B cell (primary cell): ENCODE data around the gene UBQLNL. TPM values are rescaled to one million over a fixed set of nuclear protein-coding genes. Genes with fewer than 3 reads are reported as not detected.

ENCODE experiments used
- ATAC-seq: fragments of 200-7000 bp; cut with Tn5 transposase; one replicate; pipeline ENCODE4 v1.10.0; 2021; ENCODE audit warnings: low read depth, mild to moderate bottlenecking, moderate number of reproducible peaks, moderate library complexity
- CTCF ChIA-PET: fragments of 350-600 bp; sonication (Branson Sonifier 250); formaldehyde crosslinking; loops from one replicate; lab custom pipeline; 2021; ENCODE audit warnings: antibody characterized with exemption, inconsistent platforms; lab: Charles Lee
- POLR2A ChIA-PET: fragments of 350-600 bp; sonication (Branson Sonifier 250); formaldehyde crosslinking; loops from one replicate; lab custom pipeline; 2021; ENCODE audit warnings: antibody characterized with exemption; lab: Charles Lee
- DNase-seq: peaks from one replicate; pipeline ENCODE4 v3.0.0; 2013
- H2AFZ ChIP-seq: 2 replicates; pipeline ENCODE4 v1.6.1; 2012; ENCODE audit warnings: mild to moderate bottlenecking, low read depth, low read length; ENCODE audit not compliant: insufficient read depth, poor library complexity, severe bottlenecking
- H3K27ac ChIP-seq, 2 donors: 1 replicate in 1 of 2; 2 replicates in 1 of 2; pipeline ENCODE4 v1.5.1; 2012 to 2013; ENCODE audit warnings: low read length in 2 of 2, mild to moderate bottlenecking in 2 of 2, moderate library complexity in 1 of 2
- H3K27me3 ChIP-seq, 4 experiments: fragments of 200-600 bp in 1 of 4; sonication (generic) in 1 of 4; replicated peaks in 1 of 4; 1 replicate in 2 of 4; 2 replicates in 2 of 4; pipeline versions ENCODE4 v1.6.1 to v1.7.0; 2013 to 2016; ENCODE audit warnings: low read length in 3 of 4, mild to moderate bottlenecking in 2 of 4, mixed read lengths in 1 of 4, moderate library complexity in 1 of 4; ENCODE audit not compliant: insufficient read depth in 4 of 4, control insufficient read depth in 3 of 4; ENCODE audit errors: control extremely low read depth in 1 of 4
- H3K36me3 ChIP-seq, 2 experiments: replicated peaks in 1 of 2; 1 replicate in 1 of 2; 2 replicates in 1 of 2; pipeline versions ENCODE4 v1.6.1 to v1.7.1; 2013; ENCODE audit warnings: low read length in 1 of 2; ENCODE audit not compliant: insufficient read depth in 2 of 2, control insufficient read depth in 1 of 2; ENCODE audit errors: control extremely low read depth in 1 of 2, extremely low read depth in 1 of 2
- H3K4me1 ChIP-seq, 2 donors: fragments of 200-600 bp in 1 of 2; sonication (generic) in 1 of 2; 1 replicate in 1 of 2; 2 replicates in 1 of 2; pipeline versions ENCODE4 v1.5.1 to v1.6.1; 2013 to 2017; ENCODE audit warnings: low read length in 2 of 2; ENCODE audit not compliant: control insufficient read depth in 2 of 2, insufficient read depth in 2 of 2
- H3K4me2 ChIP-seq: replicated peaks from 2 replicates; pipeline ENCODE3; 2012; ENCODE audit warnings: mild to moderate bottlenecking, low read depth, low read length; ENCODE audit not compliant: poor library complexity, severe bottlenecking
- H3K4me3 ChIP-seq, 5 experiments: fragments of 200-600 bp in 1 of 5; sonication (generic) in 1 of 5; 1 replicate in 3 of 5; 2 replicates in 2 of 5; pipeline versions ENCODE4 v1.5.1 to v1.7.0; 2011 to 2016; ENCODE audit warnings: low read length in 4 of 5, mild to moderate bottlenecking in 4 of 5, low read depth in 2 of 5, control low read depth in 1 of 5, moderate library complexity in 1 of 5; ENCODE audit not compliant: insufficient read depth in 1 of 5; ENCODE audit errors: control extremely low read depth in 1 of 5, extremely low read depth in 1 of 5
- H3K79me2 ChIP-seq: fragments of 200-600 bp; sonication (generic); one replicate; pipeline ENCODE4 v1.6.0; 2016; ENCODE audit warnings: low read length; ENCODE audit not compliant: control insufficient read depth, insufficient read depth
- H3K9ac ChIP-seq: fragments of 200-600 bp; sonication (generic); 2 replicates; pipeline ENCODE4 v1.6.1; 2017; ENCODE audit warnings: mild to moderate bottlenecking, low read length, moderate library complexity
- H3K9me3 ChIP-seq, 3 donors: one replicate each; pipeline versions ENCODE4 v1.6.1 to v1.7.1; 2013; ENCODE audit warnings: low read length in 2 of 3; ENCODE audit not compliant: control insufficient read depth in 2 of 3, insufficient read depth in 1 of 3; ENCODE audit errors: control extremely low read depth in 1 of 3
- H4K20me1 ChIP-seq: 2 replicates; pipeline ENCODE4 v1.6.0; 2012; ENCODE audit warnings: mild to moderate bottlenecking, low read length; ENCODE audit not compliant: insufficient read depth, control insufficient read depth, poor library complexity, severe bottlenecking
- H3K27ac Mint-ChIP-seq: one replicate; pipeline ENCODE4 v1.8.0; 2021; ENCODE audit warnings: mixed read lengths
- H3K27me3 Mint-ChIP-seq: one replicate; pipeline ENCODE4 v1.8.0; 2021; ENCODE audit warnings: mixed read lengths
- H3K4me1 Mint-ChIP-seq: one replicate; pipeline ENCODE4 v1.8.0; 2021; ENCODE audit warnings: mixed read lengths
- H3K4me3 Mint-ChIP-seq: one replicate; pipeline ENCODE4 v1.8.0; 2021; ENCODE audit warnings: mixed read lengths
- H3K9me3 Mint-ChIP-seq: one replicate; pipeline ENCODE4 v1.8.0; 2022; ENCODE audit warnings: mixed read lengths; ENCODE audit not compliant: insufficient read depth
- CTCF ChIP-seq: fragments of 200-600 bp; IDR thresholded peaks from one replicate; pipeline ENCODE4 v1.8.0; 2022; ENCODE audit warnings: antibody characterized with exemption, mild to moderate bottlenecking
- EZH2 ChIP-seq: IDR thresholded peaks from 2 replicates; pipeline ENCODE4 v1.6.1; 2012; ENCODE audit warnings: borderline replicate concordance, low read depth, mild to moderate bottlenecking, moderate library complexity, low read length; ENCODE audit not compliant: insufficient read depth, poor library complexity, severe bottlenecking
- WGBS: methylation state at CpG from one replicate; pipeline ENCODE4 v1.1.5; 2013; ENCODE audit warnings: missing lambda C conversion rate; ENCODE audit not compliant: insufficient coverage; 5-methylcytosine and 5-hydroxymethylcytosine counted together
- intact Hi-C: fragments of 100-400 bp; cut with micrococcal nuclease; formaldehyde crosslinking; loops from one replicate; pipeline ENCODE4 v1.10.0; 2022
- polyA plus RNA-seq: library from polyadenylated mRNA; depleted of rRNA; stranded (reverse); fragments of >200 nt; gene quantifications from 2 replicates; pipeline ENCODE4 v1.2.3, GENCODE V29; 2012
- total RNA-seq, 2 donors: library from RNA; stranded (reverse); fragments of 120-200 nt in 1 of 2; gene quantifications; 1 replicate in 1 of 2; 2 replicates in 1 of 2; pipeline versions ENCODE4 v1.2.3 to v1.2.4, GENCODE V29; 2013 to 2022

UBQLNL gene
- total and polyA plus RNA-seq, 2 donors (not counting 1 experiment from before 2014, with no cell fraction given) = 1.3 to 1.9 TPM

GRCh38 chr11:5509803-5510202 lies 6.7 kb downstream of the UBQLNL start, which contains the start of gene UBQLN3:
Gene UBQLN3, minus strand, starts transcription at chr11:5509957. Its CDS starts 399 bp downstream, at chr11:5509558.
- ATAC-seq = no peak
- 96% methylated on average over 3 of the region's 4 CpGs for WGBS
- intact Hi-C loops = no loop called here

GRCh38 chr11:5508605-5509004 lies 7.9 kb downstream of the UBQLNL start:
- no peak overlapping the region for H2AFZ ChIP-seq
- no peak for ATAC-seq
- DNase-seq = no peak
- H3K4me1 ChIP-seq = no peaks in the 10 kb centered on the region
- H3K79me2 ChIP-seq = no peaks in the 10 kb centered on the region
- Mint-ChIP-seq H3K9me3 (no peaks in the 10 kb centered on the region), H3K4me1 (no peaks in the 10 kb centered on the region), H3K4me3 (no peak overlapping the region), H3K27me3 (peaks cover 17% of the 10 kb centered on the region), H3K27ac (no peak overlapping the region)
- TF ChIP-seq EZH2 (no peak), CTCF (no peak)
- ChIA-PET POLR2A (no interaction called here), CTCF (no interaction called here)
- intact Hi-C loops = no loop called here
- no peaks in the 10 kb centered on the region for H3K27me3 ChIP-seq
- H3K9ac ChIP-seq = no peak overlapping the region
- H3K4me3 ChIP-seq = no peak overlapping the region
- H4K20me1 ChIP-seq = no peaks in the 10 kb centered on the region
- H3K9me3 ChIP-seq = no peaks in the 10 kb centered on the region
- H3K36me3 ChIP-seq = no peaks in the 10 kb centered on the region
- H3K4me2 ChIP-seq = no peak overlapping the region
- whole genome bisulfite sequencing = 99% methylated on average over 8 of the region's 8 CpGs
- H3K27ac ChIP-seq = no peak overlapping the region

More at GRCh38 chr11:5509803-5510202, 6.7 kb downstream of the UBQLNL start, which contains the start of gene UBQLN3:
- no peaks in the 10 kb centered on the region for H3K27me3 ChIP-seq
- Mint-ChIP-seq H3K4me1 (no peaks in the 10 kb centered on the region), H3K4me3 (no peak within 1 kb of the TSS), H3K9me3 (no peaks in the 10 kb centered on the region), H3K27ac (no peak within 1 kb of the TSS), H3K27me3 (peaks cover 11% of the 10 kb centered on the region)
- H3K9ac ChIP-seq = no peak within 1 kb of the TSS
- CTCF ChIA-PET = no interaction called here
- no peaks in the 10 kb centered on the region for H3K79me2 ChIP-seq
- no peak for TF ChIP-seq CTCF
- no peak for TF ChIP-seq EZH2
- no peak within 1 kb of the TSS for H3K4me3 ChIP-seq
- POLR2A ChIA-PET = no interaction called here
- no peak within 1 kb of the TSS for H3K4me2 ChIP-seq
- no peak within 1 kb of the TSS for H3K27ac ChIP-seq
- no peaks in the 10 kb centered on the region for H3K36me3 ChIP-seq
- DNase-seq = no peak
- no peaks in the 10 kb centered on the region for H4K20me1 ChIP-seq
- H3K9me3 ChIP-seq = no peaks in the 10 kb centered on the region
- H3K4me1 ChIP-seq = no peaks in the 10 kb centered on the region
- no peak within 1 kb of the TSS for H2AFZ ChIP-seq
